Lower leg skin (tissue), 4 donors: ENCODE data around the gene MLEC. TPM values are rescaled to one million over a fixed set of nuclear protein-coding genes. Genes with fewer than 3 reads are reported as not detected.

Experiments used
- DNase-seq, 2 donors: peaks; one replicate each; pipeline ENCODE4 v3.0.0-alpha.2; 2019; ENCODE audit warnings: low spot score in 2 of 2
- H3K4me3 ChIP-seq: fragments of 200-600 bp; sonication (generic); 2 replicates; pipeline ENCODE4 v1.5.1; 2017; ENCODE audit warnings: mild to moderate bottlenecking, low read depth; ENCODE audit not compliant: poor library complexity, severe bottlenecking
- POLR2A ChIP-seq, 2 donors: fragments of 450-650 bp; IDR thresholded peaks; one replicate each; pipeline ENCODE4 v1.6.1; 2016 to 2017; ENCODE audit warnings: antibody characterized with exemption in 2 of 2, mild to moderate bottlenecking in 1 of 2, moderate library complexity in 1 of 2
- WGBS, 2 donors: methylation state at CpG; one replicate each; pipeline ENCODE4 v1.1.5; 2018; 5-methylcytosine and 5-hydroxymethylcytosine counted together
- intact Hi-C: fragments of 100-400 bp; cut with DNase I; formaldehyde crosslinking; loops from one replicate; pipeline ENCODE4 v1.15.0; 2023; ENCODE audit warnings: low total_unique reads
- total RNA-seq, 4 donors: library from RNA; depleted of rRNA; stranded (reverse); fragments of >200 nt; gene quantifications; one replicate each; pipeline ENCODE4 v1.1.0, GENCODE V29; 2016
- TF ChIP-seq, protein P1 (sequence below), 3 donors: fragments of 450-650 bp; IDR thresholded peaks; one replicate each; pipeline ENCODE4 v1.5.1; 2016; ENCODE audit warnings: antibody characterized with exemption in 3 of 3, mild to moderate bottlenecking in 3 of 3, moderate library complexity in 2 of 3

Gene MLEC
- total RNA-seq, 4 donors from 2014 or later, result 15.4 to 53.3 (median 40.9) TPM

DNA sequence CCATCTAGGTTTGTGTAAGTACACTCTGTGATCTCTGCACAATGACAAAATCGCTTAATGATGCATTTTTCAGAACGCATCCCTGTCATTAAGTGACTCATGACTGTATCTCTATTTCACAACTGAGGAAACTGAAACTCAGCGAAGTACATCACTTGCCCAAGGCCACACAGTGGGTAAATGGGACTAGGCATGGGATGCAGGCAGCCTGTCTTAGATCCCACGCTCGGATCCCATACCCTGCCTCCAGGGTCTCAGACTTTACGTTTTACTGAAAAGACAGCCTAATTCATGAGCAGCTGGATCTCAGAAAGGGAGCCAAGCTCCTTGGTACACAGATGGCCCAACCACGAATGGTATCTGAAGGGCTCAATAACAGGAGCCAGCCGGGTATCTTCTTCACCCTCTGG, 2.4 kb upstream of the MLEC start:
- intact Hi-C loops, result no loop called here
- no peak overlapping the region for H3K4me3 ChIP-seq
- WGBS, 2 donors, result 55% methylated on average over 8 of the region's 8 CpGs
- peak in 1 of 2 donors; percentile 24 for DNase-seq
- TF ChIP-seq, protein P1, sequence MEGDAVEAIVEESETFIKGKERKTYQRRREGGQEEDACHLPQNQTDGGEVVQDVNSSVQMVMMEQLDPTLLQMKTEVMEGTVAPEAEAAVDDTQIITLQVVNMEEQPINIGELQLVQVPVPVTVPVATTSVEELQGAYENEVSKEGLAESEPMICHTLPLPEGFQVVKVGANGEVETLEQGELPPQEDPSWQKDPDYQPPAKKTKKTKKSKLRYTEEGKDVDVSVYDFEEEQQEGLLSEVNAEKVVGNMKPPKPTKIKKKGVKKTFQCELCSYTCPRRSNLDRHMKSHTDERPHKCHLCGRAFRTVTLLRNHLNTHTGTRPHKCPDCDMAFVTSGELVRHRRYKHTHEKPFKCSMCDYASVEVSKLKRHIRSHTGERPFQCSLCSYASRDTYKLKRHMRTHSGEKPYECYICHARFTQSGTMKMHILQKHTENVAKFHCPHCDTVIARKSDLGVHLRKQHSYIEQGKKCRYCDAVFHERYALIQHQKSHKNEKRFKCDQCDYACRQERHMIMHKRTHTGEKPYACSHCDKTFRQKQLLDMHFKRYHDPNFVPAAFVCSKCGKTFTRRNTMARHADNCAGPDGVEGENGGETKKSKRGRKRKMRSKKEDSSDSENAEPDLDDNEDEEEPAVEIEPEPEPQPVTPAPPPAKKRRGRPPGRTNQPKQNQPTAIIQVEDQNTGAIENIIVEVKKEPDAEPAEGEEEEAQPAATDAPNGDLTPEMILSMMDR (IDR thresholded peaks at IDR 0.05), result no peak
- TF ChIP-seq POLR2A (IDR thresholded peaks at IDR 0.05), result no peak

DNA sequence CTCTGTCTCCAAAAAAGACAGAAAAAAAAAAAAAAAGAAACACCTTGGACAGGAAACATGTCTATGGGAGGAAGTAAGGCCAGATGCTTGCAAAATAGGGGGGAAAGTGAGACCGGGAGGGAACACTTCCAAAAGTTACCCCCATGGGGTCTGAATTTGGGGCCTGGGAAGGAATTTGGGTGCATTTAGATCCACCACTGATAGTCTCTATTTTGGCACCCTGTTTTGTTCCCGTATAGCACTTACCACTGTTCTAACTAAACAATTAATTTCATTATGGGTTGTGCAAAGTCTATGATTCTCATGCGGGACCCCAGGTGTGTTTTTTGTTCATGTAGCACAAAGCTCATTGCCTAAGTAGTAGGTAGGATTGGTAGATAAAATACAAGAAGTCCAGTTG, 1.4 kb upstream of the MLEC start:
- TF ChIP-seq POLR2A (IDR thresholded peaks at IDR 0.05), result no peak
- TF ChIP-seq, protein P1 (IDR thresholded peaks at IDR 0.05), result no peak
- DNase-seq, result no peak
- intact Hi-C loops, result no loop called here
- no peak overlapping the region for H3K4me3 ChIP-seq
- 55 to 57% methylated on average over 3 of the region's 3 CpGs for WGBS, 2 donors

DNA sequence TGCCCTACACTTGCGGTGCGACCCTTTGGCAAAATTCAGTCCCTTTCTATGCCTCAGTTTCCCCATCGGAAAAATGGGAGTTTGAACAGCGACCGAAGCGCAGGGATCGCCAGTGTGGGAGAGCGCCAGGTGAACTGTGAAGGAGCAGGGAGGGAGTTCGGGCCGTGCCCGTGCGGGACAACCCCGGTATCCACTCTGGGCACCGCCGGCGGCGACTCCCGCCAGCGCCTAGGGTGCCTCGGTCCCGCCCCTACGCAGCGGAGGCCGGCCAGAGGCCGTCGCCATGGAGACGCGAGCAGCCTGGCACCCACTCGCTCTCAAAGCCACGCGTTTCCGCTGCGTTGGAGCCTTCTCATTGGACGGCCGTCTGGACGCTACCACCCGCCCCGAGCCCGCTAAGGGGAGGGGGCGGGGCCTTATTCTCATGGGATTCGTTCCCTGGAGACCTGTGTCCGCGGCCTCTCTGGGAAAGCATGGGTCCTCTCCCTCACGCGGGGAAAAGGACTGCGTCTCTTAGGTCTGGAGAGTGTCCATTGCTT, 729 bp upstream of the MLEC start:
- DNase-seq, result peak; percentile 95 to 99
- intact Hi-C loops, result no loop called here
- WGBS, 2 donors, result 0% methylated on average over 23 to 24 of the region's 46 CpGs
- no peak for TF ChIP-seq POLR2A (IDR thresholded peaks at IDR 0.05)
- TF ChIP-seq, protein P1 (IDR thresholded peaks at IDR 0.05), result no peak
- H3K4me3 ChIP-seq, result peak overlapping the region; percentile 16

DNA sequence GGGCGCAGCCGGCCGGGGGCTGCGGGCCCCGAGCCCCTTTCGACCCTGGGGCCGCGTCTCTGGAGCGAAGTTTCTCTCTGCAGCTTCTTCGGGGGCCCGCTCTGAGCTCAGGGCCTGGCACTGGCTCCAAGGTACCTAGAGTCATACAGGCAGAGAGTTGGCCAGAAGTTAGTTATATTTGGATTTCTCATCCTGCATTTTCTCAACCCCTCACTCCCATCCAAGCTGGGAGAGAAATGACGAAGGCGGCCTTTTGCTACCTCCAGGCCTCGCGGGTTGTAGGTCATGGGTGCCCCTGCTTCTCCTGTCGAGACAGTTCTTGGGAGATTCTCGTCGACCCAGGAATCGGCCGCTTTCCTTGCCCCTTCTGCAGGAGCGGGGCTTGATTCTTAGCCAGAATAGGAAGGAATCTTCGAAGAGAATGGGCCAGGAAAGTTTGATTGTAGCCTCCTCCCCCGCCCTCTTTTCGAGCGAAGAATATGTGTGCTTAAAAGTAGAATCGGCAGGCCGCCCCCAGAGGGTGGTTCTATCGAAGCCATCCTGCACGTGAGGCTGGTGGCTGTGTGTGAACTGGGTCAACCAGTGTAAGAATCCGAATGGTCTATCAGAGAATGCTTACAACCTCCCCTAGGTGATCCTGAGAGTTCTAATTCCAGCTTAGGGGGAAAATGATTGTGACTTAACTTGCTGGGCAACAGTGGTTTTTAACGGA, 785 bp downstream of the MLEC start:
- no peak for TF ChIP-seq POLR2A (IDR thresholded peaks at IDR 0.05)
- TF ChIP-seq, protein P1 (IDR thresholded peaks at IDR 0.05), result no peak
- no peak for DNase-seq
- intact Hi-C loops, result no loop called here
- WGBS, 2 donors, result 0 to 1% methylated on average over 24 to 26 of the region's 31 CpGs
- peak overlapping the region; percentile 92 for H3K4me3 ChIP-seq

DNA sequence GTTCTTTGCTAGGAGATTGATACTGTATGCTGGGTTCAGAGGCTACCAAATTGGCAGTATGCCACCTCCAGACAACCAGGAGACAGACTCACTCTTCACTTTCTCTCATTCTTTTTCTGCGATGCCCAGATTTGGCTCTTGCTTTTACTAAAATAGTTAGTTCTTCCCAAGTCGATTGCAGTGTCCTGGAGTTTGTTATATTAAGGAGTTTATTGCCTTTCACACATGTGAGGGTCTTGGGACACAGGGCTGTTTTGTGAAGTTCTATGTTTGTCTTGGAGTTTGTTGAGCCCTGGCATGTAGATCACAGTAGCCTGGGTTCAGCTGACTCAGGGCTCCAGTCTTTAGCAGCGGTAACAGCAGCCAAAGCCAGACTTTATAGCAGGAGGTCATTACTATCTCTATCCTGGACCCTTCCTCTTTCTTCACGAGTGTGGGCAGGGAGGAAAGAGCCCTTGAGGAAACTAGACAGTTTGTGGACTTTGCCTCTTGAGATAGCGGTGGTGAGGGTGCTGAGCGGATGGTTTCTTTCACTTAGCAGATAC, 1.6 kb downstream of the MLEC start:
- intact Hi-C loops, result no loop called here
- no peak for TF ChIP-seq POLR2A (IDR thresholded peaks at IDR 0.05)
- TF ChIP-seq, protein P1 (IDR thresholded peaks at IDR 0.05), result no peak
- H3K4me3 ChIP-seq, result no peak overlapping the region
- DNase-seq, result no peak
- 26 to 30% methylated on average over 6 of the region's 6 CpGs for WGBS, 2 donors
